Measurements from ENCODE around the gene SEMA5A. TPM values are rescaled to one million over a fixed set of nuclear protein-coding genes. Genes with fewer than 3 reads are reported as not detected.

Gene SEMA5A
- total RNA-seq, 2 donors from 2014 or later, result 13.3 to 17.6 TPM

DNA sequence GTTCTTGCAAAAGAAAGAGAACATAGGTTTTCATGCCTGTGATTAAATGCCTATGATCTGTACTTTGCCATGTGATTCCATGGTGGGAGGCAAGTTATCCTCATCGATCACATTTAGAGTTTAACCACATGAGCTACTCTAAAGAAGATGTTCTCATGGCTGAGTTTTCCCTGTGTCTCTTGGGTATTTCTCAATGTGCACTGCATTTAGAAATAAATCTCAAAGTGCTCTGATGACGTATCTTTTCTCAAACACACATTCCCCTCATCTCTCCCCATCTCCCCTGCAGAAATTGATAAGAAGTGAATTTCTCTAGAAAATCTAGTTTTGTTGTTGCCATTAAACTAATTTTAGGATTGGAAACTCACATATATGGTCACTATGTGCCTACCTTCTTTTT, 282.2 kb downstream of the SEMA5A start:
- Histone ChIP-seq H3K27ac (no peak overlapping the region), H3K4me1 (ENCODE audit: control insufficient read depth in 1 of 2, low read depth in 2 of 2) (peaks cover 0 to 17% of the 10 kb centered on the region in 2 donors), H3K4me3 (no peak overlapping the region), H3K9me3 (no peaks in the 10 kb centered on the region), H3K27me3 (replicated peaks; ENCODE audit: insufficient read depth) (no peaks in the 10 kb centered on the region), H3K36me3 (no peaks in the 10 kb centered on the region)
- no peak for DNase-seq (ENCODE audit: low spot score)
- no peak for ATAC-seq (ENCODE audit: insufficient number of reproducible peaks, low FRiP score, low read depth)
- TF ChIP-seq, protein P1, sequence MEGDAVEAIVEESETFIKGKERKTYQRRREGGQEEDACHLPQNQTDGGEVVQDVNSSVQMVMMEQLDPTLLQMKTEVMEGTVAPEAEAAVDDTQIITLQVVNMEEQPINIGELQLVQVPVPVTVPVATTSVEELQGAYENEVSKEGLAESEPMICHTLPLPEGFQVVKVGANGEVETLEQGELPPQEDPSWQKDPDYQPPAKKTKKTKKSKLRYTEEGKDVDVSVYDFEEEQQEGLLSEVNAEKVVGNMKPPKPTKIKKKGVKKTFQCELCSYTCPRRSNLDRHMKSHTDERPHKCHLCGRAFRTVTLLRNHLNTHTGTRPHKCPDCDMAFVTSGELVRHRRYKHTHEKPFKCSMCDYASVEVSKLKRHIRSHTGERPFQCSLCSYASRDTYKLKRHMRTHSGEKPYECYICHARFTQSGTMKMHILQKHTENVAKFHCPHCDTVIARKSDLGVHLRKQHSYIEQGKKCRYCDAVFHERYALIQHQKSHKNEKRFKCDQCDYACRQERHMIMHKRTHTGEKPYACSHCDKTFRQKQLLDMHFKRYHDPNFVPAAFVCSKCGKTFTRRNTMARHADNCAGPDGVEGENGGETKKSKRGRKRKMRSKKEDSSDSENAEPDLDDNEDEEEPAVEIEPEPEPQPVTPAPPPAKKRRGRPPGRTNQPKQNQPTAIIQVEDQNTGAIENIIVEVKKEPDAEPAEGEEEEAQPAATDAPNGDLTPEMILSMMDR (IDR thresholded peaks at IDR 0.05), result no peak

- Histone ChIP-seq H3K27me3 (replicated peaks; ENCODE audit: insufficient read depth) (no peaks in the 10 kb centered on the region), H3K27ac (no peak overlapping the region), H3K4me3 (no peak overlapping the region), H3K36me3 (no peaks in the 10 kb centered on the region), H3K9me3 (no peaks in the 10 kb centered on the region), H3K4me1 (ENCODE audit: control insufficient read depth in 1 of 2, low read depth in 2 of 2) (no peaks in the 10 kb centered on the region)
- no peak for DNase-seq (ENCODE audit: low spot score)
- no peak for ATAC-seq (ENCODE audit: insufficient number of reproducible peaks, low FRiP score, low read depth)
- TF ChIP-seq, protein P1 (IDR thresholded peaks at IDR 0.05), result no peak
Measured at GRCh38 chr5:9251379-9251980, 294.4 kb downstream of the SEMA5A start.

- TF ChIP-seq, protein P1 (IDR thresholded peaks at IDR 0.05), result no peak
- Histone ChIP-seq H3K36me3 (no peaks in the 10 kb centered on the region), H3K27me3 (replicated peaks; ENCODE audit: insufficient read depth) (no peaks in the 10 kb centered on the region), H3K4me1 (ENCODE audit: control insufficient read depth in 1 of 2, low read depth in 2 of 2) (no peaks in the 10 kb centered on the region), H3K9me3 (no peaks in the 10 kb centered on the region), H3K4me3 (no peak overlapping the region), H3K27ac (no peak overlapping the region)
- no peak for ATAC-seq (ENCODE audit: insufficient number of reproducible peaks, low FRiP score, low read depth)
- DNase-seq (ENCODE audit: low spot score), result no peak
Measured at GRCh38 chr5:9249231-9249630, 296.6 kb downstream of the SEMA5A start.

DNA sequence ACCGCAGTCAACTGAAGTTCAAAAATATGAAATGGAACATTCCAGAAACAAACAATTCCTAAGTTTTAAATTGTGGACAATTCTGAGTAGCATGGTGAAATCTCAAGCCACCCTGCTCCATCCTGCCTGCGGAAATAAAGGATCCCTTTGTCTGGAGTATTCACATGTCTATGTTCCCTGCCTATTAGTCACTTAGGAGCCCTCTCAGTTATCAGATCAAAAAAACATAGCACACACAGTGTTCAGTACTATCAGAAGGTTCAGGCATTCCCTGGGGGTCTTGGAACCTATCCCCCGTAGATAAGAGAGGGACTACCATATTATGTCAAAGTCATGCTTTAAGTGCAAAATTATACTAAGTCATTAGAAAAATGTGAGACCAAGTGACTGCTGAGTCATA, 300.8 kb downstream of the SEMA5A start:
- no peaks in the 10 kb centered on the region for H3K27me3 ChIP-seq (replicated peaks; ENCODE audit: insufficient read depth)
- TF ChIP-seq, protein P1 (IDR thresholded peaks at IDR 0.05), result no peak
- H3K4me3 ChIP-seq, result no peak overlapping the region
- H3K4me1 ChIP-seq (ENCODE audit: control insufficient read depth in 1 of 2, low read depth in 2 of 2), result no peaks in the 10 kb centered on the region
- no peaks in the 10 kb centered on the region for H3K9me3 ChIP-seq
- H3K27ac ChIP-seq, result no peak overlapping the region
- DNase-seq (ENCODE audit: low spot score) (no peak), ATAC-seq (ENCODE audit: insufficient number of reproducible peaks, low FRiP score, low read depth) (no peak)
- H3K36me3 ChIP-seq, result no peaks in the 10 kb centered on the region

- Histone ChIP-seq H3K27ac (no peak overlapping the region), H3K4me3 (no peak overlapping the region), H3K27me3 (replicated peaks; ENCODE audit: insufficient read depth) (no peaks in the 10 kb centered on the region), H3K4me1 (ENCODE audit: control insufficient read depth in 1 of 2, low read depth in 2 of 2) (no peaks in the 10 kb centered on the region), H3K9me3 (no peaks in the 10 kb centered on the region), H3K36me3 (no peaks in the 10 kb centered on the region)
- DNase-seq (ENCODE audit: low spot score) (no peak), ATAC-seq (ENCODE audit: insufficient number of reproducible peaks, low FRiP score, low read depth) (no peak)
- TF ChIP-seq, protein P1 (IDR thresholded peaks at IDR 0.05), result no peak
Measured at GRCh38 chr5:9244417-9244816, 301.5 kb downstream of the SEMA5A start.
